ENCODE results near the gene TTC7B.

GRCh38 chr14:90539996-90540395, 276.2 kb downstream of the TTC7B start:
- TF ChIP-seq CTCF (IDR thresholded peaks at IDR 0.05; ENCODE audit: extremely low read depth in 1 of 2, insufficient read depth in 1 of 2, low read depth in 1 of 2, low read length in 2 of 2) (no peak), POLR2A (IDR thresholded peaks at IDR 0.05; ENCODE audit: low read depth, low read length) (no peak), GATA2 (IDR thresholded peaks at IDR 0.05; ENCODE audit: insufficient read depth, insufficient read length, low read depth, low read length) (no peak), POLR2AphosphoS5 (IDR thresholded peaks at IDR 0.05; ENCODE audit: insufficient read depth, low read depth, low read length) (no peak), EZH2 (IDR thresholded peaks at IDR 0.05; ENCODE audit: borderline replicate concordance, low read depth, low read length, severe bottlenecking) (no peak)

Measured in endothelial cell of umbilical vein (primary cell).